Endothelial cell of umbilical vein (primary cell): ENCODE results near the gene PARP8. TPM values are rescaled to one million over a fixed set of nuclear protein-coding genes. Genes with fewer than 3 reads are reported as not detected.

ENCODE experiments used
- BruUV-seq: library from RNA; stranded (reverse); fragments of 400-500 nt; replicated peaks from 2 replicates; lab custom pipeline; 2021; lab: Mats Ljungman, UMichigan
- CTCF ChIA-PET: fragments of 300-600, 350-600 bp; sonication (Branson Sonifier 250); formaldehyde crosslinking; loops from one replicate; lab custom pipeline; 2021; ENCODE audit warnings: antibody characterized with exemption, inconsistent platforms; lab: Charles Lee
- POLR2A ChIA-PET: fragments of 300-600, 350-600 bp; sonication (Branson Sonifier 250); formaldehyde crosslinking; loops from one replicate; lab custom pipeline; 2021; ENCODE audit warnings: antibody characterized with exemption, inconsistent platforms; lab: Charles Lee
- DNase-seq: peaks from one replicate; pipeline ENCODE4 v3.0.0-alpha.2; 2011; ENCODE audit warnings: low read depth, low spot score
- FAIRE-seq: peaks from 2 replicates; lab custom pipeline; 2011; peaks lifted over from hg19 to GRCh38; lab: Jason Lieb, UNC
- H2AFZ ChIP-seq: 2 replicates; pipeline ENCODE4 v1.6.0; 2012; ENCODE audit warnings: low read depth, low read length, control low read depth, inconsistent platforms
- H3K27ac ChIP-seq: 2 replicates; pipeline ENCODE4 v1.5.1; 2011; ENCODE audit warnings: low read depth, mild to moderate bottlenecking, control low read depth, low read length, moderate library complexity; ENCODE audit not compliant: insufficient read depth
- H3K27me3 ChIP-seq, 2 experiments: 2 replicates each; pipeline versions ENCODE4 v1.6.0 to v1.6.1; 2011; ENCODE audit warnings: low read length in 2 of 2, mixed read lengths in 1 of 2; ENCODE audit not compliant: control insufficient read depth in 2 of 2, insufficient read depth in 2 of 2
- H3K36me3 ChIP-seq, 2 experiments: 2 replicates in 1 of 2; 3 replicates in 1 of 2; pipeline ENCODE4 v1.5.1; 2011; ENCODE audit warnings: low read length in 2 of 2, mild to moderate bottlenecking in 1 of 2, moderate library complexity in 1 of 2; ENCODE audit not compliant: control insufficient read depth in 2 of 2, insufficient read depth in 2 of 2; ENCODE audit errors: extremely low read depth in 1 of 2
- H3K4me1 ChIP-seq: 3 replicates; pipeline ENCODE4 v1.5.1; 2011; ENCODE audit warnings: mild to moderate bottlenecking, low read length; ENCODE audit not compliant: control insufficient read depth, insufficient read depth; ENCODE audit errors: extremely low read depth
- H3K4me2 ChIP-seq: 2 replicates; pipeline ENCODE4 v1.6.1; 2011; ENCODE audit warnings: low read length, control low read depth, mixed read lengths; ENCODE audit not compliant: insufficient read depth
- H3K4me3 ChIP-seq, 3 experiments: fragments of 200-600 bp in 1 of 3; sonication (generic), shearing (Covaris generic) in 1 of 3; replicated peaks in 1 of 3; 2 replicates each; pipeline ENCODE4 v1.5.1; 2011 to 2016; ENCODE audit warnings: control low read depth in 3 of 3, low read length in 3 of 3, mild to moderate bottlenecking in 2 of 3, inconsistent platforms in 1 of 3, low read depth in 1 of 3, moderate library complexity in 1 of 3; ENCODE audit not compliant: insufficient read depth in 1 of 3
- H3K79me2 ChIP-seq: 2 replicates; pipeline ENCODE4 v1.6.0; 2012; ENCODE audit warnings: low read length, inconsistent platforms; ENCODE audit not compliant: control insufficient read depth, insufficient read depth
- H3K9ac ChIP-seq: replicated peaks from 2 replicates; pipeline ENCODE3; 2011; ENCODE audit warnings: low read length, control low read depth; ENCODE audit not compliant: insufficient read depth; ENCODE audit errors: extremely low read depth
- H3K9me1 ChIP-seq: replicated peaks from 3 replicates; pipeline ENCODE4 v1.6.0; 2011; ENCODE audit warnings: mild to moderate bottlenecking, low read length; ENCODE audit not compliant: control insufficient read depth, insufficient read depth; ENCODE audit errors: extremely low read depth
- H3K9me3 ChIP-seq: replicated peaks from 2 replicates; pipeline ENCODE4 v1.5.1; 2012; ENCODE audit warnings: low read length, inconsistent platforms; ENCODE audit not compliant: control insufficient read depth, insufficient read depth
- H4K20me1 ChIP-seq: replicated peaks from 2 replicates; pipeline ENCODE3; 2011; ENCODE audit warnings: mild to moderate bottlenecking, low read length; ENCODE audit not compliant: control insufficient read depth, insufficient read depth; ENCODE audit errors: extremely low read depth
- CTCF ChIP-seq, 2 donors: IDR thresholded peaks; 1 replicate in 1 of 2; 2 replicates in 1 of 2; pipeline ENCODE4 v1.5.1; 2011; ENCODE audit warnings: low read length in 2 of 2, mild to moderate bottlenecking in 2 of 2, moderate library complexity in 2 of 2, control low read depth in 1 of 2, inconsistent platforms in 1 of 2, low read depth in 1 of 2; ENCODE audit not compliant: insufficient read depth in 1 of 2; ENCODE audit errors: extremely low read depth in 1 of 2
- EZH2 ChIP-seq: IDR thresholded peaks from 2 replicates; pipeline ENCODE4 v1.6.1; 2012; ENCODE audit warnings: borderline replicate concordance, low read depth, mild to moderate bottlenecking, moderate library complexity, low read length, inconsistent platforms; ENCODE audit not compliant: severe bottlenecking
- GATA2 ChIP-seq: IDR thresholded peaks from 2 replicates; pipeline ENCODE4 v1.7.0; 2011; ENCODE audit warnings: low read depth, mild to moderate bottlenecking, moderate library complexity, mixed read lengths, low read length; ENCODE audit not compliant: insufficient read length, insufficient read depth
- MAX ChIP-seq: IDR thresholded peaks from 2 replicates; pipeline ENCODE4 v1.6.1; 2011; ENCODE audit not compliant: insufficient read depth, insufficient read length
- dilution Hi-C: fragments of 300-500 bp; cut with MboI; formaldehyde crosslinking; loops from one replicate; pipeline ENCODE4 v1.15.0; 2019; ENCODE audit warnings: low sequenced_read_pairs; ENCODE audit not compliant: extremely low pct_ligation_motif_present
- intact Hi-C: fragments of 100-400 bp; cut with micrococcal nuclease; formaldehyde crosslinking; loops from one replicate; pipeline ENCODE4 v1.10.0; 2022
- polyA plus RNA-seq, 4 experiments: library from polyadenylated mRNA; depleted of rRNA in 3 of 4; stranded (reverse) in 3 of 4; unstranded in 1 of 4; fragments of >200 nt; gene quantifications; 2 replicates each; pipeline versions ENCODE4 v1.2.1 to v1.2.3, GENCODE V29; 2011 to 2012; ENCODE audit warnings: missing spikeins in 1 of 4
- total RNA-seq: library from RNA; stranded (reverse); gene quantifications from 2 replicates; pipeline ENCODE4 v1.2.3, GENCODE V29; 2021

PARP8 gene
- total and polyA plus RNA-seq, 2 donors (not counting 3 experiments of a cell fraction or from before 2014, with no cell fraction given), result 0.03 to 0.60 TPM

GRCh38 chr5:50716134-50716533, 49.7 kb downstream of the PARP8 start:
- Histone ChIP-seq H4K20me1 (no peaks in the 10 kb centered on the region), H3K79me2 (no peaks in the 10 kb centered on the region), H3K27me3 (no peaks in the 10 kb centered on the region), H3K9me1 (no peaks in the 10 kb centered on the region), H3K4me1 (no peaks in the 10 kb centered on the region), H3K27ac (no peak overlapping the region), H3K36me3 (no peaks in the 10 kb centered on the region), H2AFZ (no peak overlapping the region), H3K9ac (no peak overlapping the region), H3K4me2 (no peak overlapping the region), H3K4me3 (no peak overlapping the region), H3K9me3 (no peaks in the 10 kb centered on the region)
- intact Hi-C loops, result no loop called here
- dilution Hi-C loops, result no loop called here
- FAIRE-seq (no peak), DNase-seq (no peak)
- ChIA-PET CTCF (no interaction called here), POLR2A (no interaction called here)
- no peak for TF ChIP-seq GATA2
- no TSS peak for BruUV-seq

GRCh38 chr5:50717651-50718050, 51.2 kb downstream of the PARP8 start:
- Histone ChIP-seq H3K4me3 (no peak overlapping the region), H4K20me1 (no peaks in the 10 kb centered on the region), H3K9me1 (no peaks in the 10 kb centered on the region), H3K27me3 (no peaks in the 10 kb centered on the region), H3K27ac (no peak overlapping the region), H3K79me2 (no peaks in the 10 kb centered on the region), H3K9me3 (no peaks in the 10 kb centered on the region), H3K4me2 (no peak overlapping the region), H3K4me1 (no peaks in the 10 kb centered on the region), H2AFZ (no peak overlapping the region), H3K36me3 (no peaks in the 10 kb centered on the region), H3K9ac (no peak overlapping the region)
- TF ChIP-seq EZH2 (no peak), MAX (no peak), CTCF (IDR thresholded peaks at IDR 0.05; ENCODE audit: extremely low read depth in 1 of 2, insufficient read depth in 1 of 2, low read depth in 1 of 2, low read length in 2 of 2) (no peak)
- BruUV-seq, result no TSS peak
- intact Hi-C loops (no loop called here), dilution Hi-C loops (no loop called here)
- ChIA-PET POLR2A (no interaction called here), CTCF (no interaction called here)
- no peak for FAIRE-seq
- no peak for DNase-seq
